ENCODE measurements around the gene DPF3. TPM values are rescaled to one million over a fixed set of nuclear protein-coding genes. Genes with fewer than 3 reads are reported as not detected.

Gene DPF3
- polyA plus RNA-seq, 2 of the 4 experiments (the other 2 are of a cell fraction), result 0.05 to 0.09 TPM

- DNase-seq (ENCODE audit: low read depth in 1 of 2, low spot score in 1 of 2), result no peak
- CTCF ChIA-PET, result interaction anchor here (1.0 to 2.0 kb wide), 6 partner anchors 11 to 407 kb away, joined by 3 to 7 read pairs (median 5); no protein-coding TSS in a partner anchor
- no peaks in the 10 kb centered on the region for H3K9me3 ChIP-seq
- TF ChIP-seq E2F6 (IDR thresholded peaks at IDR 0.05; ENCODE audit: borderline replicate concordance, low read depth) (no peak), PBX3 (IDR thresholded peaks at IDR 0.05) (no peak), RARB (CRISPR knock-in tag; IDR thresholded peaks at IDR 0.05) (no peak), TP53 (CRISPR knock-in tag; IDR thresholded peaks at IDR 0.05) (no peak), POLR2AphosphoS2 (conservative IDR thresholded peaks at IDR 0.05; ENCODE audit: low read length) (no peak), CTCF (IDR thresholded peaks at IDR 0.05) (no peak), FOSL2 (IDR thresholded peaks at IDR 0.05) (no peak), FOSL2 (CRISPR knock-in tag; IDR thresholded peaks at IDR 0.05) (no peak), REST (IDR thresholded peaks at IDR 0.05) (no peak), EP300 (IDR thresholded peaks at IDR 0.05) (no peak), ZSCAN20 (CRISPR knock-in tag; IDR thresholded peaks at IDR 0.05) (no peak), JUN (IDR thresholded peaks at IDR 0.05) (no peak)
- no peak for ATAC-seq
- no peak overlapping the region for H3K4me3 ChIP-seq
- H3K4me1 ChIP-seq, result peaks cover 1% of the 10 kb centered on the region; the same call in 1 of the 3 replicates
- no peak for FAIRE-seq
- H3K27ac ChIP-seq, result no peak overlapping the region
- POLR2A ChIA-PET, result no interaction called here
- no peak overlapping the region for H3K4me2 ChIP-seq
These were observed 27.5 kb upstream of the DPF3 start for GRCh38 chr14:72921396-72921795.

- Histone ChIP-seq H3K27ac (no peak overlapping the region), H3K4me3 (no peak overlapping the region), H3K4me2 (no peak overlapping the region), H3K4me1 (peaks cover 8% of the 10 kb centered on the region; the same call in 1 of the 3 replicates), H3K9me3 (no peaks in the 10 kb centered on the region)
- TF ChIP-seq NR3C1 (IDR thresholded peaks at IDR 0.05), result no peak
- no peak for TF ChIP-seq HOXA7 (CRISPR knock-in tag; IDR thresholded peaks at IDR 0.05)
- no peak for TF ChIP-seq HDAC2 (IDR thresholded peaks at IDR 0.05)
- TF ChIP-seq RFX5 (IDR thresholded peaks at IDR 0.05), result no peak
- no peak for TF ChIP-seq RCOR1 (IDR thresholded peaks at IDR 0.05; ENCODE audit: low read depth, low read length)
- no peak for TF ChIP-seq EHF (CRISPR knock-in tag; IDR thresholded peaks at IDR 0.05)
- TF ChIP-seq HMGXB4 (CRISPR knock-in tag; IDR thresholded peaks at IDR 0.05; ENCODE audit: borderline replicate concordance), result no peak
- TF ChIP-seq KDM5A (IDR thresholded peaks at IDR 0.05), result no peak
- no peak for TF ChIP-seq HEYL (CRISPR knock-in tag; IDR thresholded peaks at IDR 0.05)
- TF ChIP-seq HOXB13 (CRISPR knock-in tag; IDR thresholded peaks at IDR 0.05; ENCODE audit: low read depth), result no peak
- no peak for TF ChIP-seq MAZ (IDR thresholded peaks at IDR 0.05; ENCODE audit: borderline replicate concordance, low read depth, low read length)
- no peak for TF ChIP-seq POLR2A (IDR thresholded peaks at IDR 0.05; ENCODE audit: low read length)
- TF ChIP-seq SREBF2 (IDR thresholded peaks at IDR 0.05), result no peak
- no peak for TF ChIP-seq CBX8 (IDR thresholded peaks at IDR 0.05)
- no peak for TF ChIP-seq CHD4 (IDR thresholded peaks at IDR 0.05; ENCODE audit: borderline replicate concordance)
- TF ChIP-seq EP300 (IDR thresholded peaks at IDR 0.05), result no peak
- TF ChIP-seq TP53 (CRISPR knock-in tag; IDR thresholded peaks at IDR 0.05), result no peak
- TF ChIP-seq FOSB (CRISPR knock-in tag; IDR thresholded peaks at IDR 0.05), result no peak
- no peak for TF ChIP-seq USF2 (IDR thresholded peaks at IDR 0.05)
- 54% methylated on average over 2 of the region's 2 CpGs for WGBS (ENCODE audit: missing lambda C conversion rate)
- ChIA-PET CTCF (interaction anchor here (1.3 to 2.0 kb wide), 3 partner anchors 14 to 406 kb away, joined by 5 to 7 read pairs (median 7); no protein-coding TSS in a partner anchor), POLR2A (interaction anchor here (1.2 kb wide), 1 partner anchor 15 kb away, joined by 6 read pairs; no protein-coding TSS in a partner anchor)
- FAIRE-seq (no peak), ATAC-seq (peak in 1 of 2 experiments; percentile 42; a peak in 1 of 6 replicates), DNase-seq (ENCODE audit: low read depth in 1 of 2, low spot score in 1 of 2) (no peak)
These were observed 26.1 kb upstream of the DPF3 start for GRCh38 chr14:72920008-72920407.

Data from A549 (cell line).